Neural progenitor cell (in vitro differentiated cells): Measurements from ENCODE around the gene EYA3.

ENCODE experiments used
- EZH2 ChIP-seq: fragments of 200-600 bp; sonication (generic); IDR thresholded peaks from 2 replicates; pipeline ENCODE4 v1.6.1; 2017; ENCODE audit warnings: antibody characterized with exemption, mild to moderate bottlenecking, moderate library complexity
- TF ChIP-seq, protein P1 (sequence below): fragments of 200-600 bp; sonication (generic); IDR thresholded peaks from 2 replicates; pipeline ENCODE4 v1.5.1; 2017; ENCODE audit warnings: antibody characterized with exemption, mild to moderate bottlenecking

DNA sequence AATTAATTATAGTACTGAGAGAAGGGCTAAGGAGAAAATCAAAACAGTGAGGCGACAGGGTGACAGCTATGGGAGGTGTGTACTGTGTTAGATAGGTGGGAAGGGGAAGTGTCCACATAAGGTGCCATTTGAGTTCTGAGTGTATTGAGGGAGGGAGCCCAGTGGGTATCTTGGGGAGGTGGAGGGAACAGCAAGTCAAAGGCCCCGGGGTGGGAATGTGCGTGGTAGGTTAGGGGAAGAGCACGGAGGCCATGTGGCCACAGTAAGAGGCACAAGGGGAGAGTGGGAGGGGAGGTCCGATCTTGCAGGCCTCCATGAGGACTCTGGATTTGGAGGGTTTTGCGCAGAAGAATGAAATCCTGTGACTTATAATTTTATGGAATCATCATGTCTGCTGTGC lies 131.6 kb downstream of the EYA3 start:
- TF ChIP-seq, protein P1, sequence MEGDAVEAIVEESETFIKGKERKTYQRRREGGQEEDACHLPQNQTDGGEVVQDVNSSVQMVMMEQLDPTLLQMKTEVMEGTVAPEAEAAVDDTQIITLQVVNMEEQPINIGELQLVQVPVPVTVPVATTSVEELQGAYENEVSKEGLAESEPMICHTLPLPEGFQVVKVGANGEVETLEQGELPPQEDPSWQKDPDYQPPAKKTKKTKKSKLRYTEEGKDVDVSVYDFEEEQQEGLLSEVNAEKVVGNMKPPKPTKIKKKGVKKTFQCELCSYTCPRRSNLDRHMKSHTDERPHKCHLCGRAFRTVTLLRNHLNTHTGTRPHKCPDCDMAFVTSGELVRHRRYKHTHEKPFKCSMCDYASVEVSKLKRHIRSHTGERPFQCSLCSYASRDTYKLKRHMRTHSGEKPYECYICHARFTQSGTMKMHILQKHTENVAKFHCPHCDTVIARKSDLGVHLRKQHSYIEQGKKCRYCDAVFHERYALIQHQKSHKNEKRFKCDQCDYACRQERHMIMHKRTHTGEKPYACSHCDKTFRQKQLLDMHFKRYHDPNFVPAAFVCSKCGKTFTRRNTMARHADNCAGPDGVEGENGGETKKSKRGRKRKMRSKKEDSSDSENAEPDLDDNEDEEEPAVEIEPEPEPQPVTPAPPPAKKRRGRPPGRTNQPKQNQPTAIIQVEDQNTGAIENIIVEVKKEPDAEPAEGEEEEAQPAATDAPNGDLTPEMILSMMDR: no peak
- no peak for TF ChIP-seq EZH2
